HG03378 (cell line): ENCODE measurements around the gene TCF19.

ENCODE experiments used
- ATAC-seq: cut with Tn5 transposase; IDR thresholded peaks from one replicate; pipeline ENCODE4 v1.9.1; 2021; ENCODE audit warnings: mild to moderate bottlenecking, moderate library complexity; ENCODE audit not compliant: unreplicated experiment

Gene TCF19

DNA sequence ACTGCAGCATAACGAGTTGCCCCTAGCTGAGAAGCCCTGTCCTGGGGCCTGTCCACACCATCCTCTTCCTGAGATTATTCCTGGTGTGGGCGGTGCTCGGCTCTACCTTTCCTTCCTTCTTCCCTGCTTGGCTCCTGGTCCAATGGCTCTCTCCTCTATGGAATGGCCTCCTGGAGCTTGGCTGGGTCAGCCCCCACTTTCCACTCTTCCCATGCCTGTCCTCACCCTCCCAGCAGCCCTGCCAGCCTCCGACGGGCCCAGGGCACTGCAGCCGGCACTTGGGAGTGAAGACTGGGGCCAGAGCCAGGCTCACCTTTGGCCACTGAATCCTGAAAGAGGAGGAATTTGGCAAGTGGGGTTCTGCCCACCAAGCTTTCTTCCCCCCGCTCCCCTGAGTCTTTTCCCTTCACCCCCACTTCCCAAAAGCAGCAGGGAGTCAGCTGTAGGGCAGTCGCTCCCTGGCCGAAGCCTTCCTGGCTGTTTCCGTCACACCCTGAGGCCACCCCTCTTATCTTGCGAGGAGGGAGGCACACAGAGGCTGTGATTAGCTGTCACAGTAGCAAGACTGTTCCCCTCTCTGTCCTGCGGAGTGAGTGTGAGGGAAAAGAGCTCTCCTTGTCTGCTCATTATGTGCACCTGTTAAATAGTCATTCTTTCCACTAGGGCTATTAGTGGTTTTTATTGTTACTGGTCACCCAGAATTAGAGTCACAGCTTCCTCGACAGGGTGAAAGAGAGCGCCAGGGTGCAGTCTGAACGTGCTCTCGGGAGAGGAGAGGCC lies 31.8 kb upstream of the TCF19 start:
- ATAC-seq: no peak

DNA sequence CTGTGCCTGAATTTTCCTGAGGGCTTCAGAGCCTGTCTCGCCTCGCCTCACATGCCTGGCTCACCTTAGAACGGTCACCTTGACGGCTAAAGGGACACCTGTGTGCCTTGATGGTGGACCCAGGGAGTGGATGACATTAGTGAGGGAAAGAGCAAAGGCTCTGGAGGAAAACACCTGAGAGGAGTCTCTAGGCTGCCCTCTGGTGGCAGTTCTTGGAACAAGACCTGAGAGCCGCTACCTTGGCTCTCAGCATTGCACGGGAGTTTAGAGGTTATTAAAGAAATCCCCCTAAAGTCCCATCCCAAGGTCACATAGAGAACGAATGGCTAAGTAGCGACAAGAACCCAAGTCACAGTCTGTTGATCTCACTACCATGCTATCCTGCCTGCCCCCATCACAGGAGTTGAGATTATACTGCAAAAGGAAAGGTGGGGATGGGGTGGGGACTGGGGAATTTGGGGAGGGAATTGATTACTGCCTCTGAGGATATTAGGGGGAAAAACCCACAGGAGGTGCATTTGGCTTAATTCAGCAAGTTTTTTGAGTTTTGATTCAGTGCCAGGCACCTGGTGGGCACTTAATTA lies 30.2 kb upstream of the TCF19 start:
- no peak for ATAC-seq

DNA sequence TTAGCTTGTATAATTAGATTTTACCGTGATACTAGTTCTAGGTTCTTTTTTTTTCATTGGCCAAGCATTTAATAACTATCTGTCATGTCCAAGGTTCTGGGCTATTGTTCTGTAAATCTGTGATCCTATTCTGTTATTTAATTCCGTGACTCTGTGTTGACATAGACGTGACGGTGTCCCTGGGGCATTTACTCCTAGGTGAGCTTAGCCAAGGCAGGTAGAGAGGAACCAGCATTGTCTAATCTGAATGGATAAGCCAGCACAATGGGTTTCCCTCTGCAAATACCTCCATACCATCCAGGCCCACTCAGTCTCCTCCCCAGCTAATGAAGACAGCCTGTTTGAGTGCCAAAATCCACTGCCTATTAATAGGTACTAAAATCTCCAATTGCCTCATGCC lies 29.3 kb upstream of the TCF19 start:
- no peak for ATAC-seq

- no peak for ATAC-seq
Observed at GRCh38 chr6:31130751-31131150, 27.6 kb upstream of the TCF19 start.

DNA sequence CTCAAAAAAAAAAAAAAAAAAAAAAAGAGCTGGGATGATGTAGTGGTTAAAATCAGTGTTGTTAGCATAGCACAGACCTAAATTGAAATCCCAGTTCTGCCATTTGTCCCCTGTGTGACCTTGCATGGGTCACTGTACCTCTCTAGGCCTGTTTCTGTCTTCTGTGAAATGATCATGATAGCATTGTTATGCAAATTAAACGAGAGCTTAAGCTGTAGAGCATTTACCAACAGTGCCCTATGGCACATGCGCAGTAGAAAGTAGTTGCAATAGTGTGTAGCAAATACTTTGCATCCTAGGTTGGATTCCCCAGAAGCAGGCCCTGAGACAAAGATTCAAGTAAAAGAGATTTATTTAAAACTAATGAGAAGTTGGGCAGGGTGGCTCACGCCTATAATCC lies 26.8 kb upstream of the TCF19 start:
- no peak for ATAC-seq

DNA sequence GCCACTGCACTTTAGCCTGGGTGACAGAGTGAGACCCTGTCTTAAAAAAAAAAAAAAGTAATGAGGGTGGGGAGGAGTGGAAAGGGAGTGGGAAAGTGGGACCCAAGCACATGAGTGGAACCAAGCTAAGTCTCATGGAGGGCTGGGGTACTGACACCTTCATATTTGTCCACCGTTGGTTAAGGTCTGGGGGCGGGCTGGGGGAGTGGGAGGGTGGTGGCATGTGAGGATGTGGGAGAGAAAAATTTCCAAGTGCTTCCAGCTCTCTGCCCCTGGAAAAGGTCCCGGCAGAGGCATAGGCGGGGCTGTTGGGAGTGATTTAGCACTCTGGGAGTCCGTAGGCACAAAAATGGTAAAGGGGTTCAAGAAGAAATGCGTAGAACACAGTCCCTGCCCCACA lies 25.6 kb upstream of the TCF19 start:
- ATAC-seq: no peak

GRCh38 chr6:31135710-31136109 lies 22.7 kb upstream of the TCF19 start:
- ATAC-seq: no peak

GRCh38 chr6:31138982-31139381 lies 19.4 kb upstream of the TCF19 start, which contains the start of gene PSORS1C2:
Gene PSORS1C2 (minus strand): TSS chr6:31139066. CDS start chr6:31139026, 40 bp downstream.
- ATAC-seq: no peak

GRCh38 chr6:31139599-31139998 lies 18.8 kb upstream of the TCF19 start:
- ATAC-seq: no peak

DNA sequence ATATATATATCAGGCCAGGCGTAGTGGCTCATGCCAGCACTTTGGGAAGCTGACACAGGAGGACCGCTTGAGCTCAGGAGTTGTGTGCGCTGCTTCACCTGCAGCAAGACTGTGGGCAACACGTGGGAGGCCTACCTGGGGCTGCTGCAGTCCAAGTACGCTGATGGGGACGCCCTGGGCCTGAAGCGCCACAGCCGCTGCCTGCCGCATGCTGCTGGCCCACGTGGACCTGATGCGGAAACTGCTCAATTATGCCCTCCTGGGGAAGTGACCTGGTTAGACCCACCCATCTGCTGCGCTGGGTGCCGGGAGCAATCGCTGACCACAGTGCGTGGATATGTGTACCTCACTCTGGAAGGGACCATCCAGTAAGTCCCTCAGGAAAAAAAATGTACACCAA lies 17.7 kb upstream of the TCF19 start:
- no peak for ATAC-seq

DNA sequence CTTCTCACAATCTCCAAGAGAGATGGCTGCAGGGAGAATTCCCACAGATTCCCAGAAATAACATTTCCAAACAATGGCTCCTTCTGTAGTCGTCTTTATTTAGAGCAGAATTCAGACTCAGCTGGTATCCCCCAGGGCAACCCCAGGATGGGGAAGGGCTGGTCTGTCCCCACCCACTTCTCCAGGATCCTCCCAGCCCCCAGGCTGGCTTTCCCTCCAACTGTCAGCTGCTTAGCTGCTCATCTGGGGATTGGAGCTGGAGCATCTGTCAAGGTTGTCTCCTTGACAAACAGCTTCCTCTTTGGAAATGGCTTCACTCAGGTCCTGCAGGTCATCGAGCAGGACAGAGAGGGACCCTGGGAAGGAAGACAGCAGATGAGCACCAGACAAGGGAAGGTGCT lies 16.0 kb upstream of the TCF19 start:
- ATAC-seq: no peak

GRCh38 chr6:31143148-31143547 lies 15.2 kb upstream of the TCF19 start:
- no peak for ATAC-seq

DNA sequence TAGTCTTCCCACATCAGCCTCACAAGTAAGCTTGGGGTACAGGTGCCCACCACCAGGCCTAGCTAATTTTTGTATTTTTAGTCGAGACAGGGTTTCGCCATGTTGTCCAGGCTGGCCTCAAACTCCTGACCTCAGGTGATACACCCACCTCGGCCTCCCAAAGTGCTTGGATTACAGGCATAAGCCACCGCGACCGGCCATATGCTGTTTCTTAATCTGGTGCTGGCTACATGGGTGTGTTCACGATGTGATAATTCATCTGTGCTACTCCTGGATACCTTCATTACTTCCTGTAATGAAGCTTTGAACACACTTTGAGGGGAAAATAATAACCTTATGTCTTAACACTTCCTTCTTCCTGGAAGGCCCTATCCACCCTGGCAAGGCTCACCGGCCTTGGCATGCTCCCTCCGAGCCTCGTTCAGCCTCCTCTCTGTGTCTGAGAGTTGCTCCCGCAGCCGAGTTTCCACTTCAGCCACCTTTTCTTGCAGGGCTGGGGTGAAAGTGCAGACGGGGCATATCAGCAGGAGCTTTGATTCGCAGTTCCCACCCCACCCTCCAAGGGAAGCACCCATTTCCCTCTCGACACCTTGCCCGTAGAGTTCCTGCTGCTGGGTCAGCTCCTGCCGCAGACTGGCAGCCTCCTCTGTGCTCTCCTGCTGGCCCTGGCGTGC lies 14.0 kb upstream of the TCF19 start:
- no peak for ATAC-seq

GRCh38 chr6:31144970-31145340 lies 13.4 kb upstream of the TCF19 start:
- ATAC-seq: no peak

DNA sequence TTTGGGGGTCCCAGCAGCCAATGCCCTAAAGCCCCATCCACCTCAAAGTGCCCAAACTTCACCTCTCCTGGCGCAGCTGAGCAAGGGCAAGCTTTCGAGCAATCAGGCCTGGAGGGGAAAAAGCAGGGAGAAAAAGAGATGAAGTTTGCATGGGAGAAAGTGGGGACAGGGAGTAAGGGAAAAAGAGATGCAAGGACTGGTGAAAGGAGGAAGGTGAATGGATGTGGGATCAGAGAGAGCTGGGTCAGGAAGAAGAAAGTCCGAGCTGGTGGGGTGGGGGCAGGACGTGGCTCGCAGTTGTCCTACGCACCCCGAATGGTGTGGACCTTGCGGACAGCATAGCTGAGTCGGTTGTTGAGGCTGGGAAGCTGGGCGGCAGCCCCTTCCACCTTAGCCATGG lies 13.0 kb upstream of the TCF19 start:
- no peak for ATAC-seq

DNA sequence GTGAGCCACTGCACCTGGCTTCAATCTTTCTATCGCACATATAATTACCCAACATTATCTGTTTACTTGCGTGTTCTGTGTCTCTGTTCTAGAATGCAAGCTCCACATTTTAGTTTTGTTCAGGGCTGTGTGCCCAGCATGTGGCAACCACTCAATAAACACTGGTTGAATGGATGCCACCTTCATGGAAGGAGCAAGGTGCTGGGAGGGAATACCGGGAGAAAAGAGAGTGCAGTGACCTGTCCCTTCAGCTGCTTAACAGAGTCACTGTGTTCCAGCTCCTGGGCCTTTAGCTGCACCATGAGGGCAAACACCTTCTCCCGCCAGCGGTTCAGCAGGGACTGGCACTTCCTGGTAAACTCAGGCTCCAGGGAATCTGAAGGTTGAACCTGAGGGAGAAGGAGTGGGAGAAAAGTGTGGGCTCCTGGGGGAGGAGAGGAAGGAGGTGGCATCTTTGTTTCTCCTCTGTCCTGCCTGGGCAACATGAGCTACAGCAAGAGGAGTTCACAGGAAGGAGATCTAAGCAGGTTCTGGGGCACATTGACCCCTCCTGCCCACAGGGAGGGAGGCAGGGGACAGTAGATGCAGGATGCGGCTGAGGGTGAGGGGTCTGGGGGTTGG lies 8.5 kb upstream of the TCF19 start:
- ATAC-seq: no peak

- no peak for ATAC-seq
Observed at GRCh38 chr6:31152781-31153180, 5.6 kb upstream of the TCF19 start.

- no peak for ATAC-seq
Observed at GRCh38 chr6:31154436-31154835, 4.0 kb upstream of the TCF19 start.

- ATAC-seq: no peak
Observed at GRCh38 chr6:31156641-31157040, 1.7 kb upstream of the TCF19 start.

DNA sequence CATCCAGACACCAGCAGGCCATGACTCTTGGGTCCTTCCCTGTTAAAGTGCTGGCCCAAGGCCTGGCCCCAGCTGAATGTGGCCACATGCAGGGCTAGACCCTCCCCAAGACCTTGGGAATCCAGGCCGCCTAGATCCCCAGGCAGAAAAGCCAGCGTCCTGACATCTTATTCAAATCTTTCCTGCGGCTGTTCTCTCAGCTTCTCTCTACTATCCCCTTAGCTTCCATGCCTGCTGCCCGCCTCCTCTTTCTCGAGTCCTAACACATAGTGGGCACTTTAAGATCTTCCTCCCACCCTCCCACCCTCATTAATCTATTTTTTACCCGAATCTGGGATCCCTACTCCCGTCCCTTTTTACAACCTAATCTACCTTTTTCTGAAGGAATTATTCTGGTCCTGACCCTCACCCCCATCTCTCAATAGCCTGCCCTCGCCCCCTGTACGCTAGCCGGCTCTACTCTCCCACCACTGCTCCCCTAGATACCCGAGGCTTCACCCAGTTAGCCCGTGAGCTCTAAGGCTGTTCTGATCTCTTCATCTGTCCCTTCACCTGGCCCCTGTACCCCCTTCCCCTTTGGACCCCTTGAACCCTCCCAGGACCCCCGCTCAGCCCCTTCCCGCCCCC lies 763 bp upstream of the TCF19 start, which contains the start of gene CCHCR1:
TSS of gene CCHCR1 (minus strand) at position 290 of the 627 bp plus-strand sequence. CDS start at position 88, 202 bp downstream.
- ATAC-seq: no peak
